ENCODE results near the gene POLD3. TPM values are rescaled to one million over a fixed set of nuclear protein-coding genes. Genes with fewer than 3 reads are reported as not detected.

The POLD3 gene
- total RNA-seq, 5 donors from 2014 or later (not counting 1 experiment from before 2014, with no cell fraction given), result 10.8 to 16.2 (median 14.3) TPM

- 20% methylated on average over 1 of the region's 7 CpGs for WGBS (ENCODE audit: insufficient coverage)
- ATAC-seq (replicated peaks in 1 of 4) (no peak), DNase-seq (no peak)
- Histone ChIP-seq H3K27me3 (replicated peaks in 1 of 2; ENCODE audit: control insufficient read depth in 2 of 2, extremely low read depth in 1 of 2, insufficient read depth in 2 of 2, low read length in 1 of 2) (peaks cover 0 to 4% of the 10 kb centered on the region in 2 experiments), H3K4me3 (ENCODE audit: control insufficient read depth in 1 of 2, extremely low read depth in 1 of 2, low read length in 1 of 2) (no peak overlapping the region), H3K9me3 (no peaks in the 10 kb centered on the region), H3K4me1 (ENCODE audit: control insufficient read depth in 1 of 2, extremely low read depth in 1 of 2, insufficient read depth in 2 of 2, low read length in 2 of 2) (no peaks in the 10 kb centered on the region), H3K36me3 (ENCODE audit: control insufficient read depth in 2 of 2, extremely low read depth in 1 of 2, insufficient read depth in 1 of 2, low read length in 1 of 2) (no peaks in the 10 kb centered on the region), H3K27ac (ENCODE audit: low read length) (no peak overlapping the region)
- ChIA-PET CTCF (no interaction called here), POLR2A (no interaction called here)
- Mint-ChIP-seq H3K27ac (no peak overlapping the region), H3K9me3 (peaks cover 8 to 11% (median 11%) of the 10 kb centered on the region in 3 donors), H3K4me3 (no peak overlapping the region), H3K4me1 (no peaks in the 10 kb centered on the region), H3K36me3 (peaks cover 2% of the 10 kb centered on the region), H3K27me3 (peaks cover 5 to 9% of the 10 kb centered on the region in 2 donors)
Measured at GRCh38 chr11:74559110-74559933, 33.1 kb upstream of the POLD3 start.

- no peaks in the 10 kb centered on the region for H3K36me3 ChIP-seq (ENCODE audit: control insufficient read depth in 2 of 2, extremely low read depth in 1 of 2, insufficient read depth in 1 of 2, low read length in 1 of 2)
- WGBS (ENCODE audit: insufficient coverage), result 33% methylated on average over 1 of the region's 2 CpGs
- H3K9me3 ChIP-seq, result no peaks in the 10 kb centered on the region
- no peak overlapping the region for H3K4me3 ChIP-seq (ENCODE audit: control insufficient read depth in 1 of 2, extremely low read depth in 1 of 2, low read length in 1 of 2)
- Mint-ChIP-seq H3K36me3 (peaks cover 2% of the 10 kb centered on the region), H3K27me3 (peaks cover 6 to 8% of the 10 kb centered on the region in 2 donors), H3K27ac (no peak overlapping the region), H3K4me3 (no peak overlapping the region), H3K9me3 (peaks cover 8 to 11% (median 11%) of the 10 kb centered on the region in 3 donors), H3K4me1 (no peaks in the 10 kb centered on the region)
- DNase-seq, result no peak
- no peaks in the 10 kb centered on the region for H3K4me1 ChIP-seq (ENCODE audit: control insufficient read depth in 1 of 2, extremely low read depth in 1 of 2, insufficient read depth in 2 of 2, low read length in 2 of 2)
- ATAC-seq (replicated peaks in 1 of 4), result no peak
- peaks cover 0 to 4% of the 10 kb centered on the region in 2 experiments for H3K27me3 ChIP-seq (replicated peaks in 1 of 2; ENCODE audit: control insufficient read depth in 2 of 2, extremely low read depth in 1 of 2, insufficient read depth in 2 of 2, low read length in 1 of 2)
- ChIA-PET CTCF (no interaction called here), POLR2A (interaction anchor here in 1 of 2 donors (0.7 kb wide), 1 partner anchor 36 kb away, joined by 3 read pairs; no protein-coding TSS in a partner anchor)
- H3K27ac ChIP-seq (ENCODE audit: low read length), result no peak overlapping the region
Measured at GRCh38 chr11:74559934-74560309, 32.5 kb upstream of the POLD3 start.

GRCh38 chr11:74566146-74566960 is 26.0 kb upstream of the POLD3 start:
- Mint-ChIP-seq H3K27me3 (peaks cover 3 to 8% of the 10 kb centered on the region in 2 donors), H3K9me3 (peaks cover 5 to 9% (median 8%) of the 10 kb centered on the region in 3 donors), H3K27ac (no peak overlapping the region), H3K4me1 (no peaks in the 10 kb centered on the region), H3K4me3 (no peak overlapping the region), H3K36me3 (no peaks in the 10 kb centered on the region)
- CTCF ChIA-PET, result no interaction called here
- 81% methylated on average over 2 of the region's 5 CpGs for WGBS (ENCODE audit: insufficient coverage)
- H3K36me3 ChIP-seq (ENCODE audit: control insufficient read depth in 2 of 2, extremely low read depth in 1 of 2, insufficient read depth in 1 of 2, low read length in 1 of 2), result no peaks in the 10 kb centered on the region
- DNase-seq, result no peak
- POLR2A ChIA-PET, result interaction anchor here in 1 of 2 donors (0.6 kb wide), 1 partner anchor 75 kb away, joined by 3 read pairs; no protein-coding TSS in a partner anchor
- H3K27ac ChIP-seq (ENCODE audit: low read length), result no peak overlapping the region
- no peak overlapping the region for H3K4me3 ChIP-seq (ENCODE audit: control insufficient read depth in 1 of 2, extremely low read depth in 1 of 2, low read length in 1 of 2)
- no peak for ATAC-seq (replicated peaks in 1 of 4)
- H3K9me3 ChIP-seq, result no peaks in the 10 kb centered on the region
- H3K27me3 ChIP-seq (replicated peaks in 1 of 2; ENCODE audit: control insufficient read depth in 2 of 2, extremely low read depth in 1 of 2, insufficient read depth in 2 of 2, low read length in 1 of 2), result no peaks in the 10 kb centered on the region
- no peaks in the 10 kb centered on the region for H3K4me1 ChIP-seq (ENCODE audit: control insufficient read depth in 1 of 2, extremely low read depth in 1 of 2, insufficient read depth in 2 of 2, low read length in 2 of 2)

GRCh38 chr11:74568028-74568427 is 24.4 kb upstream of the POLD3 start:
- Mint-ChIP-seq H3K4me3 (no peak overlapping the region), H3K27ac (no peak overlapping the region), H3K36me3 (no peaks in the 10 kb centered on the region), H3K27me3 (peaks cover 6 to 16% of the 10 kb centered on the region in 2 donors), H3K4me1 (no peaks in the 10 kb centered on the region), H3K9me3 (no peaks in the 10 kb centered on the region)
- POLR2A ChIA-PET, result no interaction called here
- H3K27me3 ChIP-seq (replicated peaks in 1 of 2; ENCODE audit: control insufficient read depth in 2 of 2, extremely low read depth in 1 of 2, insufficient read depth in 2 of 2, low read length in 1 of 2), result peaks cover 0 to 4% of the 10 kb centered on the region in 2 experiments
- no peak overlapping the region for H3K4me3 ChIP-seq (ENCODE audit: control insufficient read depth in 1 of 2, extremely low read depth in 1 of 2, low read length in 1 of 2)
- no peaks in the 10 kb centered on the region for H3K4me1 ChIP-seq (ENCODE audit: control insufficient read depth in 1 of 2, extremely low read depth in 1 of 2, insufficient read depth in 2 of 2, low read length in 2 of 2)
- DNase-seq (no peak), ATAC-seq (replicated peaks in 1 of 4) (no peak)
- 50% methylated on average over 1 of the region's 1 CpG for WGBS (ENCODE audit: insufficient coverage)
- H3K9me3 ChIP-seq, result no peaks in the 10 kb centered on the region
- CTCF ChIA-PET, result no interaction called here
- H3K27ac ChIP-seq (ENCODE audit: low read length), result no peak overlapping the region
- no peaks in the 10 kb centered on the region for H3K36me3 ChIP-seq (ENCODE audit: control insufficient read depth in 2 of 2, extremely low read depth in 1 of 2, insufficient read depth in 1 of 2, low read length in 1 of 2)

- Histone ChIP-seq H3K9me3 (no peaks in the 10 kb centered on the region), H3K27ac (ENCODE audit: low read length) (no peak overlapping the region), H3K4me3 (ENCODE audit: control insufficient read depth in 1 of 2, extremely low read depth in 1 of 2, low read length in 1 of 2) (no peak overlapping the region), H3K36me3 (ENCODE audit: control insufficient read depth in 2 of 2, extremely low read depth in 1 of 2, insufficient read depth in 1 of 2, low read length in 1 of 2) (no peaks in the 10 kb centered on the region), H3K4me1 (ENCODE audit: control insufficient read depth in 1 of 2, extremely low read depth in 1 of 2, insufficient read depth in 2 of 2, low read length in 2 of 2) (no peaks in the 10 kb centered on the region), H3K27me3 (replicated peaks in 1 of 2; ENCODE audit: control insufficient read depth in 2 of 2, extremely low read depth in 1 of 2, insufficient read depth in 2 of 2, low read length in 1 of 2) (peaks cover 0 to 9% of the 10 kb centered on the region in 2 experiments)
- H3K27ac Mint-ChIP-seq, result no peak overlapping the region
- DNase-seq (peak in 6 of 35 experiments; percentile 2 to 49 (median 8)), ATAC-seq (replicated peaks in 1 of 4) (no peak)
- ChIA-PET POLR2A (no interaction called here), CTCF (interaction anchor here (0.6 to 2.1 kb wide), 4 partner anchors 10 to 412 kb away, joined by 3 to 15 read pairs (median 6); no protein-coding TSS in a partner anchor)
- no peaks in the 10 kb centered on the region for H3K36me3 Mint-ChIP-seq
- no peaks in the 10 kb centered on the region for H3K9me3 Mint-ChIP-seq
- peaks cover 6 to 10% of the 10 kb centered on the region in 2 donors for H3K27me3 Mint-ChIP-seq
- H3K4me1 Mint-ChIP-seq, result no peaks in the 10 kb centered on the region
- 64% methylated on average over 3 of the region's 8 CpGs for WGBS (ENCODE audit: insufficient coverage)
- H3K4me3 Mint-ChIP-seq, result no peak overlapping the region
Measured at GRCh38 chr11:74570266-74571061, 21.9 kb upstream of the POLD3 start.

GRCh38 chr11:74571062-74571399 is 21.4 kb upstream of the POLD3 start:
- Mint-ChIP-seq H3K27ac (no peak overlapping the region), H3K4me3 (no peak overlapping the region), H3K36me3 (no peaks in the 10 kb centered on the region), H3K4me1 (no peaks in the 10 kb centered on the region), H3K27me3 (peaks cover 6 to 10% of the 10 kb centered on the region in 2 donors), H3K9me3 (no peaks in the 10 kb centered on the region)
- Histone ChIP-seq H3K27me3 (replicated peaks in 1 of 2; ENCODE audit: control insufficient read depth in 2 of 2, extremely low read depth in 1 of 2, insufficient read depth in 2 of 2, low read length in 1 of 2) (peaks cover 0 to 9% of the 10 kb centered on the region in 2 experiments), H3K27ac (ENCODE audit: low read length) (no peak overlapping the region), H3K4me1 (ENCODE audit: control insufficient read depth in 1 of 2, extremely low read depth in 1 of 2, insufficient read depth in 2 of 2, low read length in 2 of 2) (no peaks in the 10 kb centered on the region), H3K36me3 (ENCODE audit: control insufficient read depth in 2 of 2, extremely low read depth in 1 of 2, insufficient read depth in 1 of 2, low read length in 1 of 2) (no peaks in the 10 kb centered on the region), H3K4me3 (ENCODE audit: control insufficient read depth in 1 of 2, extremely low read depth in 1 of 2, low read length in 1 of 2) (no peak overlapping the region), H3K9me3 (no peaks in the 10 kb centered on the region)
- 57% methylated on average over 1 of the region's 2 CpGs for WGBS (ENCODE audit: insufficient coverage)
- ATAC-seq (replicated peaks in 1 of 4), result no peak
- no peak for DNase-seq
- POLR2A ChIA-PET, result no interaction called here
- CTCF ChIA-PET, result interaction anchor here (0.6 to 2.1 kb wide), 5 partner anchors 117 to 411 kb away, joined by 4 to 15 read pairs (median 4); no protein-coding TSS in a partner anchor

Measured in T-cell (primary cell).